KOPT-K1 (cell line): ENCODE results near the gene PPP4C.
"Not testable (repeated sequence)": the region's sequence is repeated elsewhere in the genome, so short reads cannot be mapped to it uniquely, and the experiment has no call there.

Experiments used
- H3K27ac ChIP-seq: fragments of 200-600 bp; sonication (generic); 2 replicates; pipeline ENCODE4 v1.5.1; 2016; ENCODE audit warnings: antibody characterized with exemption, mild to moderate bottlenecking, low read depth, low read length; ENCODE audit not compliant: poor library complexity, severe bottlenecking
- H3K36me3 ChIP-seq: fragments of 200-600 bp; sonication (generic); 2 replicates; pipeline ENCODE4 v1.5.1; 2017; ENCODE audit warnings: antibody characterized with exemption, mild to moderate bottlenecking, low read length, moderate library complexity; ENCODE audit not compliant: insufficient read depth
- H3K9me3 ChIP-seq: fragments of 200-600 bp; sonication (generic); 2 replicates; pipeline ENCODE4 v1.5.1; 2017; ENCODE audit warnings: antibody characterized with exemption, low read length, mild to moderate bottlenecking; ENCODE audit not compliant: insufficient read depth, poor library complexity, severe bottlenecking

Gene PPP4C

GRCh38 chr16:30117768-30118167 is 42.0 kb downstream of the PPP4C start:
- Histone ChIP-seq H3K27ac (no peak overlapping the region), H3K9me3 (no peaks in the 10 kb centered on the region), H3K36me3 (peaks cover 54% of the 10 kb centered on the region)

GRCh38 chr16:30119428-30119827 is 43.6 kb downstream of the PPP4C start:
- Histone ChIP-seq H3K27ac (no peak overlapping the region), H3K9me3 (no peaks in the 10 kb centered on the region), H3K36me3 (peaks cover 45% of the 10 kb centered on the region)

- H3K9me3 ChIP-seq = no peaks in the 10 kb centered on the region
- peaks cover 41% of the 10 kb centered on the region for H3K36me3 ChIP-seq
- H3K27ac ChIP-seq = no peak overlapping the region
These were observed 44.7 kb downstream of the PPP4C start for GRCh38 chr16:30120340-30121105.

GRCh38 chr16:30121741-30122571 is 46.2 kb downstream of the PPP4C start:
- H3K9me3 ChIP-seq = no peaks in the 10 kb centered on the region
- peak overlapping the region; percentile 98 for H3K27ac ChIP-seq
- peaks cover 30% of the 10 kb centered on the region for H3K36me3 ChIP-seq

GRCh38 chr16:30122604-30123160 is 46.9 kb downstream of the PPP4C start:
- Histone ChIP-seq H3K27ac (peak overlapping the region; percentile 98), H3K36me3 (peaks cover 22% of the 10 kb centered on the region), H3K9me3 (no peaks in the 10 kb centered on the region)

GRCh38 chr16:30124985-30125379 is 49.2 kb downstream of the PPP4C start:
- H3K36me3 ChIP-seq = 0 out of 2 replicates have a peak, but pooled peaks cover 5% of the 10 kb centered on the region
- no peaks in the 10 kb centered on the region for H3K9me3 ChIP-seq
- H3K27ac ChIP-seq = no peak overlapping the region

GRCh38 chr16:30125690-30126089 is 49.9 kb downstream of the PPP4C start:
- not testable (repeated sequence) for H3K27ac ChIP-seq, H3K9me3 ChIP-seq, H3K36me3 ChIP-seq

- H3K27ac ChIP-seq = no peak overlapping the region
- peaks cover 15% of the 10 kb centered on the region for H3K9me3 ChIP-seq
- H3K36me3 ChIP-seq = no peaks in the 10 kb centered on the region
These were observed 52.2 kb downstream of the PPP4C start for GRCh38 chr16:30127993-30128392.

GRCh38 chr16:30131869-30132475 is 56.2 kb downstream of the PPP4C start:
- no peaks in the 10 kb centered on the region for H3K36me3 ChIP-seq
- H3K9me3 ChIP-seq = peaks cover 15% of the 10 kb centered on the region
- H3K27ac ChIP-seq = peak overlapping the region; percentile 34

- Histone ChIP-seq H3K27ac (peak overlapping the region; percentile 34), H3K36me3 (no peaks in the 10 kb centered on the region), H3K9me3 (peaks cover 15% of the 10 kb centered on the region)
These were observed 56.8 kb downstream of the PPP4C start for GRCh38 chr16:30132591-30132990.
